H1 (cell line): Measurements from ENCODE around the gene CYP4F11. TPM values are rescaled to one million over a fixed set of nuclear protein-coding genes. Genes with fewer than 3 reads are reported as not detected.

ENCODE experiments used
- HDAC6 ChIP-seq: IDR thresholded peaks from one replicate; pipeline ENCODE4 v1.7.1; 2012; ENCODE audit warnings: low read depth, mild to moderate bottlenecking, inconsistent platforms, low read length, moderate library complexity
- KDM1A ChIP-seq: fragments of 200-600, 300-600 bp; sonication (generic); IDR thresholded peaks from 2 replicates; pipeline ENCODE4 v1.7.1; 2016; ENCODE audit warnings: mild to moderate bottlenecking, low read length, borderline replicate concordance
- POLR2A ChIP-seq, 2 experiments: IDR thresholded peaks; 1 replicate in 1 of 2; 2 replicates in 1 of 2; pipeline ENCODE4 v1.6.1; 2011; ENCODE audit warnings: low read depth in 2 of 2, low read length in 2 of 2, mild to moderate bottlenecking in 2 of 2; ENCODE audit errors: control extremely low read depth in 1 of 2
- polyA plus RNA-seq, 7 experiments: library from polyadenylated mRNA; depleted of rRNA in 3 of 7; stranded (reverse) in 5 of 7; unstranded in 2 of 7; fragments of >200 nt in 5 of 7; fragments of 200-250 nt in 2 of 7; gene quantifications; 1 replicate in 5 of 7; 2 replicates in 1 of 7; 4 replicates in 1 of 7; pipeline versions ENCODE4 v1.2.1 to v1.2.3, GENCODE V29; 2011 to 2013; ENCODE audit warnings: missing spikeins in 2 of 7, mixed read lengths in 2 of 7
- total RNA-seq: library from RNA; stranded (reverse); fragmentation: NEBNext Ultra II Directional; extraction: Animal tissue kit (Norgen Biotek cat#: 25700); gene quantifications from 2 replicates; pipeline ENCODE4 v1.2.1, GENCODE V29; 2021
- TF ChIP-seq, protein P1 (sequence below): IDR thresholded peaks from 2 replicates; pipeline ENCODE4 v1.6.1; 2011; ENCODE audit warnings: low read length, improper control_type of control experiment

Gene CYP4F11
- total and polyA plus RNA-seq, 2 of the 8 experiments (the other 6 are each of a cell fraction or from before 2014, with no cell fraction given) = not detected

DNA sequence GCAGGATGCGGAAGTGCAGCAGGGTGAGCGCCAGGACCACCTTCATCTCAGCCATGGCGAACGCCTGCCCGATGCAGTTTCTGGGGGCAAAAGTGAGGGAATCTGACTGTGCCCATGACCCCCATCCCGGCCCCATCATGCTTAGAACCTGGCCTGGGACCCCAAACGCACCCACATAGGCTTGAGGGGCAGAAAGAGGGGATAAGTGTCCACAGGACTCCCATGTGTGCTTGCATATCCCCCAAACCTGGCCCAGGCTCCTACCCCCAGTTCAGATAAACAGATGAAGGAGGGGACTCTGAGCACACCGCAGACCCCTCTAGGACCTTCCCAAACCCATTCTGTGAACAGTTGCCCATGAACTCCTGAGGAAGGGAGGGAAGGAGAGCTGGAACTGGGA is 20.5 kb downstream of the CYP4F11 start (continued):
- no peak for TF ChIP-seq KDM1A
- TF ChIP-seq, protein P1, sequence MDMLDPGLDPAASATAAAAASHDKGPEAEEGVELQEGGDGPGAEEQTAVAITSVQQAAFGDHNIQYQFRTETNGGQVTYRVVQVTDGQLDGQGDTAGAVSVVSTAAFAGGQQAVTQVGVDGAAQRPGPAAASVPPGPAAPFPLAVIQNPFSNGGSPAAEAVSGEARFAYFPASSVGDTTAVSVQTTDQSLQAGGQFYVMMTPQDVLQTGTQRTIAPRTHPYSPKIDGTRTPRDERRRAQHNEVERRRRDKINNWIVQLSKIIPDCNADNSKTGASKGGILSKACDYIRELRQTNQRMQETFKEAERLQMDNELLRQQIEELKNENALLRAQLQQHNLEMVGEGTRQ = no peak
- no peak for TF ChIP-seq POLR2A (IDR thresholded peaks at IDR 0.05; ENCODE audit: control extremely low read depth in 1 of 2, low read depth in 2 of 2, low read length in 2 of 2)
- TF ChIP-seq HDAC6 = no peak
